IMR-90 (cell line): ENCODE results near the gene DNAI7. TPM values are rescaled to one million over a fixed set of nuclear protein-coding genes. Genes with fewer than 3 reads are reported as not detected.

Experiments used
- ATAC-seq: fragments of 200-7000 bp; cut with Tn5 transposase; 2 replicates; pipeline ENCODE4 v1.9.1; 2020; ENCODE audit warnings: low read depth, mild to moderate bottlenecking, moderate library complexity
- BruUV-seq: library from RNA; stranded (reverse); fragments of 400-500 nt; replicated peaks from 2 replicates; lab custom pipeline; 2021; lab: Mats Ljungman, UMichigan
- CTCF ChIA-PET: fragments of 300-600 bp; formaldehyde crosslinking; extraction: SDS; loops from one replicate; lab custom pipeline; 2021; ENCODE audit warnings: antibody characterized with exemption; lab: Yijun Ruan, JAX
- POLR2A ChIA-PET: fragments of 300-600 bp; sonication (Branson Sonifier 250); formaldehyde crosslinking; loops from one replicate; lab custom pipeline; 2022; ENCODE audit warnings: antibody characterized with exemption; ENCODE audit not compliant: unreplicated experiment; lab: Charles Lee
- DNase-seq: peaks from one replicate; pipeline ENCODE4 v3.0.0; 2013
- H2AFZ ChIP-seq: replicated peaks from 2 replicates; pipeline ENCODE3; 2013; ENCODE audit warnings: low read length, mild to moderate bottlenecking; ENCODE audit not compliant: poor library complexity
- H2AK5ac ChIP-seq: 2 replicates; pipeline ENCODE4 v1.6.1; 2013; ENCODE audit warnings: low read depth, low read length, inconsistent platforms
- H2AK9ac ChIP-seq: replicated peaks from 2 replicates; pipeline ENCODE3; 2013; ENCODE audit warnings: mild to moderate bottlenecking, low read depth, low read length, moderate library complexity; ENCODE audit not compliant: poor library complexity
- H2BK120ac ChIP-seq: 2 replicates; pipeline ENCODE4 v1.6.1; 2013; ENCODE audit warnings: low read depth, low read length, inconsistent platforms
- H2BK15ac ChIP-seq: 3 replicates; pipeline ENCODE4 v1.6.1; 2013; ENCODE audit warnings: low read depth, low read length, inconsistent platforms
- H2BK20ac ChIP-seq: 2 replicates; pipeline ENCODE4 v1.6.1; 2013; ENCODE audit warnings: low read depth, mild to moderate bottlenecking, inconsistent platforms, low read length, moderate library complexity
- H2BK5ac ChIP-seq: 2 replicates; pipeline ENCODE4 v1.6.1; 2013; ENCODE audit warnings: mild to moderate bottlenecking, low read depth, low read length, inconsistent platforms; ENCODE audit not compliant: poor library complexity, severe bottlenecking
- H3K14ac ChIP-seq: replicated peaks from 2 replicates; pipeline ENCODE4 v1.6.1; 2013; ENCODE audit warnings: low read depth, low read length, inconsistent platforms
- H3K18ac ChIP-seq: 2 replicates; pipeline ENCODE4 v1.6.1; 2013; ENCODE audit warnings: low read depth, low read length, control low read depth
- H3K23ac ChIP-seq: 2 replicates; pipeline ENCODE4 v1.6.1; 2013; ENCODE audit warnings: low read depth, low read length, inconsistent platforms
- H3K27ac ChIP-seq: 2 replicates; pipeline ENCODE4 v1.5.1; 2013; ENCODE audit warnings: mild to moderate bottlenecking, control low read depth, low read length; ENCODE audit not compliant: insufficient read depth
- H3K27me3 ChIP-seq: 2 replicates; pipeline ENCODE4 v1.6.1; 2013; ENCODE audit warnings: low read length; ENCODE audit not compliant: control insufficient read depth, insufficient read depth
- H3K36me3 ChIP-seq: 2 replicates; pipeline ENCODE4 v1.6.1; 2013; ENCODE audit warnings: low read length, mixed read lengths; ENCODE audit not compliant: control insufficient read depth, insufficient read depth
- H3K4ac ChIP-seq: 2 replicates; pipeline ENCODE4 v1.6.1; 2013; ENCODE audit warnings: low read depth, low read length, inconsistent platforms
- H3K4me1 ChIP-seq: 2 replicates; pipeline ENCODE4 v1.6.1; 2013; ENCODE audit warnings: low read length, mixed read lengths; ENCODE audit not compliant: control insufficient read depth, insufficient read depth
- H3K4me2 ChIP-seq: 2 replicates; pipeline ENCODE4 v1.6.1; 2013; ENCODE audit warnings: low read depth, mild to moderate bottlenecking, control low read depth, low read length, moderate library complexity
- H3K4me3 ChIP-seq: 2 replicates; pipeline ENCODE4 v1.5.1; 2013; ENCODE audit warnings: low read depth, mild to moderate bottlenecking, control low read depth, low read length, moderate library complexity; ENCODE audit not compliant: insufficient read depth
- H3K56ac ChIP-seq: 2 replicates; pipeline ENCODE4 v1.6.1; 2013; ENCODE audit warnings: low read length, inconsistent platforms; ENCODE audit not compliant: insufficient read depth; ENCODE audit errors: extremely low read depth
- H3K79me1 ChIP-seq, 2 experiments: 2 replicates each; pipeline ENCODE4 v1.6.1; 2013; ENCODE audit warnings: low read length in 2 of 2, inconsistent platforms in 1 of 2, low read depth in 1 of 2
- H3K9ac ChIP-seq: 2 replicates; pipeline ENCODE4 v1.6.1; 2013; ENCODE audit warnings: low read depth, low read length, control low read depth
- H3K9me1 ChIP-seq: 2 replicates; pipeline ENCODE4 v1.6.1; 2013; ENCODE audit warnings: low read length, inconsistent platforms; ENCODE audit not compliant: insufficient read depth
- H3K9me3 ChIP-seq: 2 replicates; pipeline ENCODE4 v1.6.1; 2013; ENCODE audit warnings: low read length; ENCODE audit not compliant: control insufficient read depth, insufficient read depth
- H4K20me1 ChIP-seq: 2 replicates; pipeline ENCODE4 v1.6.1; 2013; ENCODE audit warnings: low read length, inconsistent platforms; ENCODE audit not compliant: insufficient read depth
- H4K5ac ChIP-seq: 2 replicates; pipeline ENCODE4 v1.6.1; 2013; ENCODE audit warnings: mild to moderate bottlenecking, low read depth, low read length, control low read depth
- H4K8ac ChIP-seq, 2 experiments: 2 replicates each; pipeline ENCODE4 v1.6.1; 2013; ENCODE audit warnings: low read depth in 2 of 2, low read length in 2 of 2, control low read depth in 1 of 2, inconsistent platforms in 1 of 2
- H4K91ac ChIP-seq: 2 replicates; pipeline ENCODE4 v1.6.1; 2013; ENCODE audit warnings: low read depth, low read length, inconsistent platforms; ENCODE audit not compliant: insufficient read depth
- CEBPB ChIP-seq: IDR thresholded peaks from 2 replicates; pipeline ENCODE4 v1.6.1; 2012; ENCODE audit warnings: low read depth, low read length, improper control_type of control experiment
- ELK1 ChIP-seq: fragments of 150-350 bp; IDR thresholded peaks from 2 replicates; pipeline ENCODE4 v1.6.1; 2016; ENCODE audit warnings: low read depth, mild to moderate bottlenecking, low read length, moderate library complexity, borderline replicate concordance
- MXI1 ChIP-seq: IDR thresholded peaks from 2 replicates; pipeline ENCODE4 v1.6.1; 2012; ENCODE audit warnings: low read depth, mild to moderate bottlenecking, low read length, moderate library complexity, borderline replicate concordance
- RFX5 ChIP-seq: IDR thresholded peaks from 2 replicates; pipeline ENCODE4 v1.8.0; 2012; ENCODE audit warnings: low read depth, mild to moderate bottlenecking, low read length, moderate library complexity
- WGBS, 2 experiments: methylation state at CpG; one replicate each; pipeline versions ENCODE4 v1.1.5 to v1.1.7; 2013; ENCODE audit warnings: missing lambda C conversion rate in 2 of 2; ENCODE audit not compliant: insufficient read length in 1 of 2; ENCODE audit errors: extremely low coverage in 2 of 2; 5-methylcytosine and 5-hydroxymethylcytosine counted together
- dilution Hi-C: fragments of 300-500 bp; cut with HindIII; formaldehyde crosslinking; loops from one replicate; pipeline ENCODE4 v1.14.3; 2018; ENCODE audit warnings: low sequenced_read_pairs; ENCODE audit not compliant: unreplicated experiment
- in situ Hi-C: fragments of 300-500 bp; cut with MboI; formaldehyde crosslinking; loops from 3 replicates; pipeline ENCODE4 v1.14.3; 2019; ENCODE audit warnings: low sequenced_read_pairs, inconsistent platforms, mixed read lengths
- intact Hi-C: fragments of 100-400 bp; cut with micrococcal nuclease; formaldehyde crosslinking; loops from 2 replicates; pipeline ENCODE4 v1.10.0; 2022
- polyA plus RNA-seq, 3 experiments: library from polyadenylated mRNA; depleted of rRNA; stranded (reverse); fragments of >200 nt; gene quantifications; 2 replicates each; pipeline ENCODE4 v1.2.3, GENCODE V29; 2012; ENCODE audit warnings: low replicate concordance in 1 of 3
- total RNA-seq: library from RNA; depleted of rRNA; stranded (reverse); fragments of >200 nt; gene quantifications from 2 replicates; pipeline ENCODE4 v1.2.3, GENCODE V29; 2012

Gene DNAI7
- total and polyA plus RNA-seq, 2 of the 4 experiments (the other 2 are of a cell fraction), result under 0.01 to 0.07 TPM

GRCh38 chr12:25071366-25071765, 123.6 kb downstream of the DNAI7 start:
- Histone ChIP-seq H4K91ac (no peak overlapping the region), H3K9ac (no peak overlapping the region), H3K9me1 (no peaks in the 10 kb centered on the region), H4K8ac (no peak overlapping the region), H2BK15ac (no peak overlapping the region), H3K9me3 (no peaks in the 10 kb centered on the region), H3K4me2 (no peak overlapping the region), H3K27me3 (no peaks in the 10 kb centered on the region; the same call in 1 of the 2 replicates), H2BK20ac (no peak overlapping the region), H3K56ac (no peak overlapping the region), H3K14ac (no peak overlapping the region), H2BK5ac (no peak overlapping the region), H2AK5ac (no peak overlapping the region), H2AFZ (no peak overlapping the region), H2BK120ac (no peak overlapping the region), H3K27ac (no peak overlapping the region), H3K4ac (no peak overlapping the region), H4K5ac (no peak overlapping the region), H2AK9ac (no peak overlapping the region), H3K18ac (no peak overlapping the region), H3K36me3 (no peaks in the 10 kb centered on the region), H4K20me1 (no peaks in the 10 kb centered on the region), H3K4me3 (no peak overlapping the region), H3K23ac (no peak overlapping the region), H3K4me1 (no peaks in the 10 kb centered on the region), H3K79me1 (no peaks in the 10 kb centered on the region)
- DNase-seq, result no peak
- intact Hi-C loops, result no loop called here
- no CpG with 5 or more reads among the region's 1 CpG for WGBS, 2 experiments
- ChIA-PET POLR2A (no interaction called here), CTCF (no interaction called here)
- no TSS peak for BruUV-seq
- dilution Hi-C loops, result no loop called here
- in situ Hi-C loops, result no loop called here
- no peak for ATAC-seq
- TF ChIP-seq ELK1, result no peak
- TF ChIP-seq MXI1, result no peak
- TF ChIP-seq CEBPB, result no peak
- TF ChIP-seq RFX5, result no peak
